Mesendoderm (in vitro differentiated cells): ENCODE measurements around the gene CLDN10.

Source experiments
- DNase-seq: peaks from one replicate; pipeline ENCODE4 v3.0.0; 2013
- H2AK5ac ChIP-seq: 2 replicates; pipeline ENCODE4 v1.6.1; 2013; ENCODE audit warnings: low read length, inconsistent platforms
- H2BK120ac ChIP-seq: 2 replicates; pipeline ENCODE4 v1.6.1; 2013; ENCODE audit warnings: low read depth, mild to moderate bottlenecking, low read length, moderate library complexity, mixed read lengths
- H2BK15ac ChIP-seq: replicated peaks from 2 replicates; pipeline ENCODE4 v1.6.1; 2013; ENCODE audit warnings: low read depth, mild to moderate bottlenecking, moderate library complexity
- H2BK5ac ChIP-seq: 2 replicates; pipeline ENCODE4 v1.6.1; 2013; ENCODE audit warnings: low read length, inconsistent platforms
- H3K18ac ChIP-seq: 2 replicates; pipeline ENCODE4 v1.6.1; 2013; ENCODE audit warnings: mild to moderate bottlenecking, low read length, mixed read lengths
- H3K23ac ChIP-seq: one replicate; pipeline ENCODE4 v1.6.1; 2013; ENCODE audit warnings: low read length
- H3K27ac ChIP-seq: 2 replicates; pipeline ENCODE4 v1.5.1; 2013; ENCODE audit warnings: low read depth, mild to moderate bottlenecking, inconsistent platforms, low read length, moderate library complexity
- H3K27me3 ChIP-seq: 2 replicates; pipeline ENCODE4 v1.6.1; 2013; ENCODE audit warnings: low read length, control low read depth, mild to moderate bottlenecking, inconsistent platforms; ENCODE audit not compliant: insufficient read depth, poor library complexity
- H3K36me3 ChIP-seq: 2 replicates; pipeline ENCODE4 v1.6.1; 2013; ENCODE audit warnings: low read length, inconsistent platforms; ENCODE audit not compliant: control insufficient read depth, insufficient read depth
- H3K4ac ChIP-seq: one replicate; pipeline ENCODE4 v1.6.1; 2013; ENCODE audit warnings: low read depth, mild to moderate bottlenecking, low read length, moderate library complexity
- H3K4me1 ChIP-seq: 2 replicates; pipeline ENCODE4 v1.6.1; 2013; ENCODE audit warnings: low read depth, low read length, inconsistent platforms; ENCODE audit not compliant: control insufficient read depth
- H3K4me2 ChIP-seq: 2 replicates; pipeline ENCODE4 v1.6.1; 2013; ENCODE audit warnings: low read length
- H3K4me3 ChIP-seq: 2 replicates; pipeline ENCODE4 v1.5.1; 2013; ENCODE audit warnings: mild to moderate bottlenecking, low read length
- H3K56ac ChIP-seq: one replicate; pipeline ENCODE4 v1.6.1; 2013; ENCODE audit warnings: low read length
- H3K79me1 ChIP-seq: 2 replicates; pipeline ENCODE4 v1.6.1; 2013; ENCODE audit warnings: low read length, inconsistent platforms
- H3K79me2 ChIP-seq: 2 replicates; pipeline ENCODE4 v1.6.1; 2013; ENCODE audit warnings: mild to moderate bottlenecking, low read length; ENCODE audit not compliant: control insufficient read depth, insufficient read depth
- H3K9ac ChIP-seq: 2 replicates; pipeline ENCODE4 v1.6.1; 2013; ENCODE audit warnings: low read length, inconsistent platforms
- H4K5ac ChIP-seq: one replicate; pipeline ENCODE4 v1.6.1; 2013; ENCODE audit warnings: low read length
- H4K8ac ChIP-seq: one replicate; pipeline ENCODE4 v1.6.1; 2013; ENCODE audit warnings: low read depth, mild to moderate bottlenecking, control low read depth, low read length, moderate library complexity
- WGBS: extraction: QIAGEN DNeasy Blood & Tissue Kit; methylation state at CpG from one replicate; pipeline ENCODE4 v1.1.7; 2013; ENCODE audit warnings: low lambda C conversion rate, missing lambda C conversion rate; ENCODE audit not compliant: insufficient coverage; ENCODE audit errors: extremely low coverage; 5-methylcytosine and 5-hydroxymethylcytosine counted together

CLDN10 gene

GRCh38 chr13:95516021-95516420 lies 36.5 kb upstream of the CLDN10 start:
- Histone ChIP-seq H3K79me1 (no peaks in the 10 kb centered on the region), H3K18ac (no peak overlapping the region), H3K4ac (no peak overlapping the region), H3K9ac (no peak overlapping the region), H3K56ac (no peak overlapping the region), H2AK5ac (no peak overlapping the region), H3K79me2 (no peaks in the 10 kb centered on the region), H3K27ac (no peak overlapping the region), H3K4me2 (no peak overlapping the region), H2BK5ac (no peak overlapping the region), H2BK120ac (no peak overlapping the region), H3K36me3 (no peaks in the 10 kb centered on the region), H3K4me3 (no peak overlapping the region), H2BK15ac (no peak overlapping the region), H4K8ac (no peak overlapping the region), H3K23ac (no peak overlapping the region), H4K5ac (no peak overlapping the region), H3K4me1 (no peaks in the 10 kb centered on the region), H3K27me3 (no peaks in the 10 kb centered on the region)
- no peak for DNase-seq
- WGBS, result no CpG with 5 or more reads among the region's 2 CpGs

- no peak overlapping the region for H3K4ac ChIP-seq
Measured at GRCh38 chr13:95516492-95516891, 36.0 kb upstream of the CLDN10 start.

GRCh38 chr13:95523598-95523997 lies 28.9 kb upstream of the CLDN10 start:
- Histone ChIP-seq H3K27ac (no peak overlapping the region), H4K8ac (no peak overlapping the region), H3K4ac (no peak overlapping the region), H4K5ac (no peak overlapping the region), H3K4me1 (no peaks in the 10 kb centered on the region), H3K23ac (no peak overlapping the region), H3K36me3 (no peaks in the 10 kb centered on the region), H3K79me2 (no peaks in the 10 kb centered on the region), H3K79me1 (no peaks in the 10 kb centered on the region), H3K56ac (no peak overlapping the region), H3K9ac (no peak overlapping the region), H2BK5ac (no peak overlapping the region), H3K27me3 (no peaks in the 10 kb centered on the region), H2AK5ac (no peak overlapping the region), H2BK120ac (no peak overlapping the region), H2BK15ac (no peak overlapping the region), H3K4me2 (no peak overlapping the region), H3K4me3 (no peak overlapping the region), H3K18ac (no peak overlapping the region)
- no CpG with 5 or more reads among the region's 5 CpGs for WGBS
- DNase-seq, result no peak

More at GRCh38 chr13:95516492-95516891, 36.0 kb upstream of the CLDN10 start:
- no peaks in the 10 kb centered on the region for H3K27me3 ChIP-seq
- H3K79me2 ChIP-seq, result no peaks in the 10 kb centered on the region
- DNase-seq, result no peak
- no peak overlapping the region for H3K56ac ChIP-seq
- H3K36me3 ChIP-seq, result no peaks in the 10 kb centered on the region
- no peaks in the 10 kb centered on the region for H3K79me1 ChIP-seq
- H3K4me2 ChIP-seq, result no peak overlapping the region
- no peaks in the 10 kb centered on the region for H3K4me1 ChIP-seq
- no peak overlapping the region for H3K9ac ChIP-seq
- H2BK15ac ChIP-seq, result no peak overlapping the region
- no CpG with 5 or more reads among the region's 3 CpGs for WGBS
- no peak overlapping the region for H3K27ac ChIP-seq
- H3K23ac ChIP-seq, result no peak overlapping the region
- no peak overlapping the region for H3K18ac ChIP-seq
- no peak overlapping the region for H2AK5ac ChIP-seq
- no peak overlapping the region for H2BK5ac ChIP-seq
- H4K8ac ChIP-seq, result no peak overlapping the region
- no peak overlapping the region for H4K5ac ChIP-seq
- no peak overlapping the region for H2BK120ac ChIP-seq
- no peak overlapping the region for H3K4me3 ChIP-seq

- H2BK15ac ChIP-seq, result no peak overlapping the region
- no peaks in the 10 kb centered on the region for H3K79me2 ChIP-seq
- no peaks in the 10 kb centered on the region for H3K4me1 ChIP-seq
- H3K27me3 ChIP-seq, result no peaks in the 10 kb centered on the region
- H3K79me1 ChIP-seq, result no peaks in the 10 kb centered on the region
- H2AK5ac ChIP-seq, result no peak overlapping the region
- H3K56ac ChIP-seq, result no peak overlapping the region
- H3K4ac ChIP-seq, result no peak overlapping the region
- H4K8ac ChIP-seq, result no peak overlapping the region
- no peak overlapping the region for H2BK120ac ChIP-seq
- H3K4me2 ChIP-seq, result no peak overlapping the region
- H3K27ac ChIP-seq, result no peak overlapping the region
- no peak for DNase-seq
- no peaks in the 10 kb centered on the region for H3K36me3 ChIP-seq
- H4K5ac ChIP-seq, result no peak overlapping the region
- no peak overlapping the region for H2BK5ac ChIP-seq
- WGBS, result no CpG with 5 or more reads among the region's 6 CpGs
- no peak overlapping the region for H3K23ac ChIP-seq
- H3K18ac ChIP-seq, result no peak overlapping the region
- no peak overlapping the region for H3K9ac ChIP-seq
- H3K4me3 ChIP-seq, result no peak overlapping the region
Measured at GRCh38 chr13:95524264-95524901, 28.1 kb upstream of the CLDN10 start.

- no peak for DNase-seq
- Histone ChIP-seq H4K5ac (no peak overlapping the region), H3K36me3 (no peaks in the 10 kb centered on the region), H4K8ac (no peak overlapping the region), H3K4me2 (no peak overlapping the region), H2BK5ac (no peak overlapping the region), H3K56ac (no peak overlapping the region), H3K23ac (no peak overlapping the region), H2BK120ac (no peak overlapping the region), H3K27ac (no peak overlapping the region), H2AK5ac (no peak overlapping the region), H3K9ac (no peak overlapping the region), H3K27me3 (no peaks in the 10 kb centered on the region), H3K18ac (no peak overlapping the region), H3K4me3 (no peak overlapping the region), H3K79me2 (no peaks in the 10 kb centered on the region), H2BK15ac (no peak overlapping the region), H3K4ac (no peak overlapping the region), H3K4me1 (no peaks in the 10 kb centered on the region), H3K79me1 (no peaks in the 10 kb centered on the region)
- WGBS, result no CpG with 5 or more reads among the region's 1 CpG
Measured at GRCh38 chr13:95527955-95528354, 24.6 kb upstream of the CLDN10 start.

GRCh38 chr13:95530178-95530577 lies 22.3 kb upstream of the CLDN10 start:
- Histone ChIP-seq H2BK15ac (no peak overlapping the region), H2AK5ac (no peak overlapping the region), H3K9ac (no peak overlapping the region), H3K4me2 (no peak overlapping the region), H2BK120ac (no peak overlapping the region), H3K56ac (no peak overlapping the region), H3K27me3 (no peaks in the 10 kb centered on the region), H3K4me1 (no peaks in the 10 kb centered on the region), H2BK5ac (no peak overlapping the region), H4K5ac (no peak overlapping the region), H3K36me3 (no peaks in the 10 kb centered on the region), H3K4ac (no peak overlapping the region), H3K23ac (no peak overlapping the region), H3K27ac (no peak overlapping the region), H3K4me3 (no peak overlapping the region), H3K79me2 (no peaks in the 10 kb centered on the region), H3K18ac (no peak overlapping the region), H4K8ac (no peak overlapping the region), H3K79me1 (no peaks in the 10 kb centered on the region)
- DNase-seq, result no peak
- WGBS, result no CpG with 5 or more reads among the region's 5 CpGs
